ENCODE data around the gene FER1L5.

GRCh38 chr2:96623116-96623515 is 19.4 kb upstream of the FER1L5 start:
- TF ChIP-seq CTCF (conservative IDR thresholded peaks at IDR 0.05 in 1 of 2, IDR thresholded peaks at IDR 0.05 in 1 of 2; ENCODE audit: extremely low read depth in 1 of 2, insufficient read depth in 1 of 2, low read depth in 1 of 2, low read length in 2 of 2) (no peak), EZH2 (IDR thresholded peaks at IDR 0.05; ENCODE audit: borderline replicate concordance, low read length) (no peak)

Measured in mammary epithelial cell (primary cell).